PFSK-1 (cell line): Measurements from ENCODE around the gene NELFB.

Source experiments
- POLR2AphosphoS5 ChIP-seq: IDR thresholded peaks from 2 replicates; pipeline ENCODE4 v1.6.1; 2012; ENCODE audit warnings: low read depth, mild to moderate bottlenecking, control low read depth, low read length, moderate library complexity
- REST ChIP-seq, 2 experiments: IDR thresholded peaks; 2 replicates each; pipeline versions ENCODE4 v1.6.1 to v1.8.0; 2011 to 2012; ENCODE audit warnings: low read depth in 2 of 2, low read length in 2 of 2, control low read depth in 1 of 2, inconsistent platforms in 1 of 2, mild to moderate bottlenecking in 1 of 2, moderate library complexity in 1 of 2; ENCODE audit not compliant: insufficient read depth in 1 of 2
- SIN3A ChIP-seq: IDR thresholded peaks from 2 replicates; pipeline ENCODE4 v1.6.1; 2012; ENCODE audit warnings: mild to moderate bottlenecking, low read length, moderate library complexity, borderline replicate concordance; ENCODE audit not compliant: insufficient read depth
- TAF1 ChIP-seq: IDR thresholded peaks from 2 replicates; pipeline ENCODE4 v1.6.1; 2012; ENCODE audit warnings: low read length, control low read depth, borderline replicate concordance; ENCODE audit not compliant: insufficient read depth

- TF ChIP-seq SIN3A: no peak
- TF ChIP-seq REST (IDR thresholded peaks at IDR 0.05; ENCODE audit: insufficient read depth in 1 of 2, low read depth in 2 of 2, low read length in 2 of 2): no peak
- TF ChIP-seq POLR2AphosphoS5: no peak
- TF ChIP-seq TAF1: no peak
Observed at GRCh38 chr9:137313326-137313936, 58.3 kb downstream of the NELFB start.
